K562 (cell line): ENCODE results near the gene XPNPEP1. TPM values are rescaled to one million over a fixed set of nuclear protein-coding genes. Genes with fewer than 3 reads are reported as not detected.
A peak's percentile ranks its signal among the peaks of the same experiment; 100 is the strongest.

Experiments
- ATAC-seq: fragments of 200-7000 bp; cut with Tn5 transposase; 3 replicates; pipeline ENCODE4 v1.9.1; 2020; ENCODE audit warnings: moderate library complexity
- BruUV-seq: library from RNA; stranded (reverse); fragments of 400-500 nt; replicated peaks from 2 replicates; lab custom pipeline; 2021; lab: Mats Ljungman, UMichigan
- CTCF ChIA-PET: fragments of 300-600 bp; formaldehyde crosslinking; extraction: SDS; loops from one replicate; lab custom pipeline; 2021; ENCODE audit warnings: low intra/inter-chr PET ratio; lab: Yijun Ruan, JAX
- POLR2A ChIA-PET: fragments of 300-600, 350-650 bp; sonication (Branson Sonifier 250); formaldehyde crosslinking; extraction: SDS; loops from one replicate; lab custom pipeline; 2021; ENCODE audit warnings: antibody characterized with exemption, inconsistent platforms; lab: Yijun Ruan, JAX
- DNase-seq, 4 experiments: peaks; one replicate each; pipeline versions ENCODE4 v3.0.0 to v3.0.0-alpha.2; 2011 to 2018; ENCODE audit warnings: low spot score in 3 of 4, mixed read lengths in 3 of 4; ENCODE audit errors: extremely low read depth in 1 of 4
- FAIRE-seq: peaks from 2 replicates; lab custom pipeline; 2011; peaks lifted over from hg19 to GRCh38; lab: Jason Lieb, UNC
- H2AFZ ChIP-seq: 2 replicates; pipeline ENCODE4 v1.6.0; 2011; ENCODE audit warnings: low read depth, low read length, control low read depth, inconsistent platforms
- H3K27ac ChIP-seq: fragments of 200-600 bp; 3 replicates; pipeline ENCODE4 v1.8.0; 2011; ENCODE audit warnings: low read depth, mild to moderate bottlenecking, control low read depth, inconsistent platforms, low read length, moderate library complexity, mixed read lengths; ENCODE audit errors: extremely low read depth
- H3K27me3 ChIP-seq, 2 experiments: fragments of 300-600 bp in 1 of 2; 2 replicates in 1 of 2; 3 replicates in 1 of 2; pipeline versions ENCODE4 v1.6.0 to v1.8.0; 2011; ENCODE audit warnings: inconsistent platforms in 2 of 2, low read length in 2 of 2, mild to moderate bottlenecking in 1 of 2, mixed read lengths in 1 of 2, moderate library complexity in 1 of 2; ENCODE audit not compliant: control insufficient read depth in 2 of 2, insufficient read depth in 2 of 2
- H3K36me3 ChIP-seq: fragments of 300-600 bp; 3 replicates; pipeline ENCODE4 v1.8.0; 2011; ENCODE audit warnings: mild to moderate bottlenecking, low read length, inconsistent platforms; ENCODE audit not compliant: control insufficient read depth, insufficient read depth
- H3K4me1 ChIP-seq, 2 experiments: fragments of 200-600 bp in 1 of 2; replicated peaks in 1 of 2; 2 replicates in 1 of 2; 3 replicates in 1 of 2; pipeline versions ENCODE4 v1.5.1 to v1.8.0; 2011; ENCODE audit warnings: inconsistent platforms in 2 of 2, low read length in 2 of 2, mild to moderate bottlenecking in 1 of 2, mixed read lengths in 1 of 2, moderate library complexity in 1 of 2; ENCODE audit not compliant: control insufficient read depth in 2 of 2, insufficient read depth in 2 of 2
- H3K4me2 ChIP-seq: 2 replicates; pipeline ENCODE4 v1.6.1; 2011; ENCODE audit warnings: low read length, control low read depth, inconsistent platforms, mixed read lengths; ENCODE audit not compliant: insufficient read depth
- H3K4me3 ChIP-seq: fragments of 200-600 bp; sonication (generic), shearing (Covaris generic); 2 replicates; pipeline ENCODE4 v1.5.1; 2016; ENCODE audit warnings: control low read depth, inconsistent platforms
- H3K79me2 ChIP-seq: fragments of 200-600 bp; 3 replicates; pipeline ENCODE4 v1.8.0; 2011; ENCODE audit warnings: low read length, inconsistent platforms; ENCODE audit not compliant: control insufficient read depth, insufficient read depth
- H3K9ac ChIP-seq, 2 experiments: 2 replicates each; pipeline versions ENCODE4 v1.6.0 to v1.6.1; 2011; ENCODE audit warnings: low read depth in 2 of 2, low read length in 2 of 2, control low read depth in 1 of 2, inconsistent platforms in 1 of 2, mild to moderate bottlenecking in 1 of 2, mixed read lengths in 1 of 2; ENCODE audit not compliant: insufficient read depth in 1 of 2
- H3K9me1 ChIP-seq: one replicate; pipeline ENCODE4 v1.6.0; 2011; ENCODE audit warnings: inconsistent platforms, mild to moderate bottlenecking, low read length, moderate library complexity; ENCODE audit not compliant: control insufficient read depth, insufficient read depth
- H3K9me3 ChIP-seq: replicated peaks from 2 replicates; pipeline ENCODE4 v1.5.1; 2011; ENCODE audit warnings: low read depth, low read length, inconsistent platforms; ENCODE audit not compliant: control insufficient read depth, insufficient read depth
- H4K20me1 ChIP-seq: replicated peaks from 2 replicates; pipeline ENCODE4 v1.6.1; 2011; ENCODE audit warnings: low read length, inconsistent platforms, mixed read lengths; ENCODE audit not compliant: control insufficient read depth, insufficient read depth
- KDM4B ChIP-seq, 2 experiments: fragments of 450-650 bp in 1 of 2; sonication (generic) in 1 of 2; IDR thresholded peaks; 2 replicates each; pipeline ENCODE4 v1.6.1; 2016 to 2017; ENCODE audit warnings: borderline replicate concordance in 2 of 2, antibody characterized with exemption in 1 of 2, low read depth in 1 of 2, mild to moderate bottlenecking in 1 of 2
- WGBS: fragments of 100-300 bp; shearing (Covaris generic); methylation state at CpG from one replicate; pipeline ENCODE4 v1.1.6; 2016; ENCODE audit warnings: low coverage, mixed read lengths; ENCODE audit not compliant: insufficient coverage; ENCODE audit errors: missing lambda C conversion rate; 5-methylcytosine and 5-hydroxymethylcytosine counted together
- in situ Hi-C: fragments of 300-500 bp; cut with MboI; formaldehyde crosslinking; loops from 4 replicates; pipeline ENCODE4 v1.15.0; 2018; ENCODE audit warnings: inconsistent platforms, mixed read lengths
- intact Hi-C: fragments of 100-400 bp; cut with micrococcal nuclease; formaldehyde crosslinking; loops from 2 replicates; pipeline ENCODE4 v1.14.2; 2022
- polyA plus RNA-seq, 8 experiments: library from polyadenylated mRNA; depleted of rRNA in 4 of 8; stranded (reverse) in 5 of 8; unstranded in 3 of 8; fragments of >200 nt; fragmentation: Nextera tagmentation in 2 of 8; fragmentation: Illumina TruSeq in 1 of 8; extraction: Ambion mirVana in 2 of 8; extraction: Trizol in 1 of 8; gene quantifications; 2 replicates each; pipeline versions ENCODE4 v1.2.1 to v1.2.3, GENCODE V29; 2011 to 2014; ENCODE audit warnings: inconsistent platforms in 1 of 8, missing spikeins in 1 of 8
- total RNA-seq, 7 experiments: library from RNA; depleted of rRNA in 6 of 7; stranded (reverse); fragments of >200 nt in 6 of 7; fragmentation: Illumina TruSeq in 2 of 7; extraction: Trizol in 2 of 7; gene quantifications; 2 replicates each; pipeline versions ENCODE4 v1.2.1 to v1.2.3, GENCODE V29; 2011 to 2021; ENCODE audit warnings: low replicate concordance in 1 of 7
- TF ChIP-seq, protein P1 (sequence below), 2 experiments: fragments of 450-650 bp in 1 of 2; sonication (generic) in 1 of 2; formaldehyde crosslinking in 1 of 2; IDR thresholded peaks in 1 of 2; conservative IDR thresholded peaks in 1 of 2; 2 replicates each; pipeline versions ENCODE4 v1.6.1 to v1.8.1; 2016 to 2023; ENCODE audit warnings: mild to moderate bottlenecking in 2 of 2, moderate library complexity in 2 of 2, inconsistent platforms in 1 of 2, missing genetic modification reagents in 1 of 2

XPNPEP1 gene
- total and polyA plus RNA-seq, 9 of the 15 experiments (the other 6 are each of a cell fraction or from before 2014, with no cell fraction given), result 24.2 to 93.5 (median 40.1) TPM

DNA sequence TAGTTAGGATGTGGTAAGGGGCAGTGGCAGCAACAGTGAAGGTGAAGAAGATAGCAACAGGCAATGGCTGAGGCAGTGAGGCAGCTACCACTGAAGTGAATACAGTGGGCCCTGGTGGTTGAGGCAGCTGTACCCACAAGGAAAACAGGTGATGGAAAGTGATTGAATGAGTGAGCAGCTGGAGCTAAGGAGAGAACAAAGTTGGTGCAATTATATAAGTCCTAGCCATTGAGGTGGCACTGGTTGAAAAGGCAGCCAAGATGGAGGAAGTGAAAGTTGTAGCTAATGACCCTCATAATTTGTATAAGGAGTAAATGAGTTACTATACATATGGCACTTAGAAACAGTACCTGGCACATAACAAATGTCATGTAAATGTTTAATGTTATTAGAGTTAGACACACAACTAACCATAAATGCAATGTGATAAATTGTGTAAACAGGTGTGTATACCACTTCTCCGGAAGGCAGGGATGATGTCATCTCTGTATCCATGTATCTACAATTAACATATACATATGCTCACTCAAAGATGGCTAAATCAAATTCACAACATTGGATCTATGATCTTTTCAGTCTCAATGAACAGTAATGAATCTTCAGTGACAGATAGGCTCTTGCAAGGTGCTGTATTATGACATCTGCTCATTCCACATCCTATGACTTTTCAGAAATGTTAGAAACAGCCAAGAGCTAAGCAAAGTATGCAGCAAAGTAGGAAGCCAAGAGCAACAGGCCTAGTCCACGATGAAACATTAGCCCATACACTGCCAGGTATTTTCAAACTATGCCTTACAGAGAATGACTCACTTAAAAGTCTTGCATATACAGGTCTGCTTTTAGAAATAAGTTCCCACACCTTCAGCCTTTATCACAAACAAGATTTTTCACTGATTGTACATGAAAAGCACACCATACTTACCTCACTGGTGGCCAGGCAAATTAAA lies 10.7 kb downstream of the XPNPEP1 start:
- Histone ChIP-seq H3K9me3 (no peaks in the 10 kb centered on the region), H3K4me3 (no peak overlapping the region), H3K9me1 (no peaks in the 10 kb centered on the region), H4K20me1 (no peaks in the 10 kb centered on the region), H3K4me1 (0 out of 5 replicates have a peak, but pooled peaks cover 0 to 4% of the 10 kb centered on the region in 2 experiments), H3K27ac (no peak overlapping the region), H3K36me3 (peaks cover 15% of the 10 kb centered on the region; the same call in 2 of the 3 replicates), H3K27me3 (no peaks in the 10 kb centered on the region), H3K9ac (no peak overlapping the region), H3K4me2 (no peak overlapping the region), H3K79me2 (peaks cover 11% of the 10 kb centered on the region; the same call in 2 of the 3 replicates), H2AFZ (no peak overlapping the region)
- ChIA-PET CTCF (no interaction called here), POLR2A (interaction anchor here (0.9 to 1.0 kb wide), 2 partner anchors 14 to 56 kb away, joined by 3 to 4 read pairs; no protein-coding TSS in a partner anchor)
- intact Hi-C loops, result no loop called here
- FAIRE-seq (no peak), DNase-seq (no peak), ATAC-seq (no peak)
- TF ChIP-seq, protein P1, sequence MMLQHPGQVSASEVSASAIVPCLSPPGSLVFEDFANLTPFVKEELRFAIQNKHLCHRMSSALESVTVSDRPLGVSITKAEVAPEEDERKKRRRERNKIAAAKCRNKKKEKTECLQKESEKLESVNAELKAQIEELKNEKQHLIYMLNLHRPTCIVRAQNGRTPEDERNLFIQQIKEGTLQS (IDR thresholded peaks at IDR 0.05), result peak; percentile 24; the same call in 1 of the 2 replicates
- TF ChIP-seq, protein P1 (CRISPR knock-in tag; conservative IDR thresholded peaks at IDR 0.05), result no peak
- no peak for TF ChIP-seq KDM4B (IDR thresholded peaks at IDR 0.05; ENCODE audit: borderline replicate concordance in 2 of 2, low read depth in 1 of 2)
- in situ Hi-C loops, result no loop called here
- no TSS peak for BruUV-seq
- whole genome bisulfite sequencing, result 29% methylated on average over 1 of the region's 2 CpGs
